ENCODE measurements around the gene TMEM121B.

GRCh38 chr22:17135153-17135760, 14.1 kb upstream of the TMEM121B start:
- no peak for TF ChIP-seq CTCF (IDR thresholded peaks at IDR 0.05; ENCODE audit: low read length)
- no peak for TF ChIP-seq EZH2 (IDR thresholded peaks at IDR 0.05; ENCODE audit: borderline replicate concordance, low read length)
